SK-N-MC (cell line): ENCODE data around the gene AKAP6.

Experiments used
- EZH2 ChIP-seq: fragments of 200-600 bp; sonication (generic); IDR thresholded peaks from one replicate; pipeline ENCODE4 v1.6.1; 2017; ENCODE audit warnings: antibody characterized with exemption
- POLR2AphosphoS5 ChIP-seq: IDR thresholded peaks from 2 replicates; pipeline ENCODE4 v1.6.1; 2012; ENCODE audit warnings: mild to moderate bottlenecking, low read depth, low read length, borderline replicate concordance

GRCh38 chr14:32432813-32433538 is 103.9 kb downstream of the AKAP6 start:
- TF ChIP-seq POLR2AphosphoS5 = no peak
- no peak for TF ChIP-seq EZH2
